Neural progenitor cell (in vitro differentiated cells): ENCODE results near the gene ZP3. TPM values are rescaled to one million over a fixed set of nuclear protein-coding genes. Genes with fewer than 3 reads are reported as not detected.
"Not testable (repeated sequence)": the region's sequence is repeated elsewhere in the genome, so short reads cannot be mapped to it uniquely, and the experiment has no call there.

Experiments
- DNase-seq: peaks from one replicate; pipeline ENCODE4 v3.0.0-alpha.2; 2016; ENCODE audit warnings: low spot score
- H2AFZ ChIP-seq: fragments of 200-600 bp; sonication (generic); replicated peaks from 2 replicates; pipeline ENCODE4 v1.6.1; 2016; ENCODE audit warnings: antibody characterized with exemption
- H3F3A ChIP-seq: fragments of 200-600 bp; sonication (generic); 2 replicates; pipeline ENCODE4 v1.6.1; 2016; ENCODE audit warnings: antibody characterized with exemption, low read depth
- H3K27ac ChIP-seq: fragments of 200-600 bp; sonication (generic); 2 replicates; pipeline ENCODE4 v1.5.1; 2016; ENCODE audit warnings: mild to moderate bottlenecking
- H3K27me3 ChIP-seq: fragments of 200-600 bp; sonication (generic); 2 replicates; pipeline ENCODE4 v1.6.1; 2016; ENCODE audit warnings: mild to moderate bottlenecking, moderate library complexity
- H3K36me3 ChIP-seq: fragments of 200-600 bp; sonication (generic); 2 replicates; pipeline ENCODE4 v1.5.1; 2016
- H3K4me1 ChIP-seq: fragments of 200-600 bp; sonication (generic); 2 replicates; pipeline ENCODE4 v1.6.1; 2016; ENCODE audit warnings: mixed run types
- H3K4me2 ChIP-seq: fragments of 200-600 bp; sonication (generic); 2 replicates; pipeline ENCODE4 v1.6.1; 2016
- H3K4me3 ChIP-seq: fragments of 200-600 bp; sonication (generic); 2 replicates; pipeline ENCODE4 v1.5.1; 2016
- H3K79me2 ChIP-seq: fragments of 200-600 bp; sonication (generic); 2 replicates; pipeline ENCODE4 v1.6.1; 2016; ENCODE audit warnings: low read depth
- H3K9ac ChIP-seq: fragments of 200-600 bp; sonication (generic); 2 replicates; pipeline ENCODE4 v1.6.1; 2016
- H3K9me3 ChIP-seq: fragments of 200-600 bp; sonication (generic); 2 replicates; pipeline ENCODE4 v1.5.1; 2016; ENCODE audit warnings: low read depth
- H4K20me1 ChIP-seq: fragments of 200-600 bp; sonication (generic); 2 replicates; pipeline ENCODE4 v1.6.1; 2016; ENCODE audit warnings: low read depth
- H3K27ac Mint-ChIP-seq: 3 replicates; pipeline ENCODE4 v1.8.0; 2021; ENCODE audit warnings: mixed read lengths
- H3K27me3 Mint-ChIP-seq: 2 replicates; pipeline ENCODE4 v1.8.0; 2022; ENCODE audit warnings: low read depth, mild to moderate bottlenecking, inconsistent platforms, moderate library complexity, mixed read lengths; ENCODE audit not compliant: insufficient read depth
- H3K36me3 Mint-ChIP-seq: 3 replicates; pipeline ENCODE4 v1.8.0; 2021; ENCODE audit warnings: mixed read lengths
- H3K4me1 Mint-ChIP-seq: 3 replicates; pipeline ENCODE4 v1.8.0; 2021; ENCODE audit warnings: mixed read lengths
- H3K4me3 Mint-ChIP-seq: 3 replicates; pipeline ENCODE4 v1.8.0; 2021; ENCODE audit warnings: mild to moderate bottlenecking, moderate library complexity, mixed read lengths
- H3K9me3 Mint-ChIP-seq: 3 replicates; pipeline ENCODE4 v1.8.0; 2020; ENCODE audit warnings: mixed read lengths
- total RNA-seq: library from RNA; depleted of rRNA; stranded (reverse); fragments of >200 nt; gene quantifications from 2 replicates; pipeline ENCODE4 v1.2.3, GENCODE V29; 2015; ENCODE audit warnings: low replicate concordance

The ZP3 gene
- total RNA-seq, 1 donor from 2014 or later = not detected

GRCh38 chr7:76480403-76481253, 55.9 kb downstream of the ZP3 start:
- H3K9me3 Mint-ChIP-seq, H3K4me1 Mint-ChIP-seq, H3K36me3 Mint-ChIP-seq, H3K27ac Mint-ChIP-seq, H4K20me1 ChIP-seq, H3K9ac ChIP-seq, H3K4me3 Mint-ChIP-seq, H3F3A ChIP-seq, H3K4me2 ChIP-seq, H3K9me3 ChIP-seq, H3K27ac ChIP-seq, H3K36me3 ChIP-seq, H3K4me1 ChIP-seq, H3K4me3 ChIP-seq, H2AFZ ChIP-seq, DNase-seq, H3K79me2 ChIP-seq, H3K27me3 Mint-ChIP-seq, H3K27me3 ChIP-seq: not testable (repeated sequence)

GRCh38 chr7:76482660-76483059, 57.9 kb downstream of the ZP3 start:
- not testable (repeated sequence) for H3K4me2 ChIP-seq, H3K9me3 Mint-ChIP-seq, H3K9ac ChIP-seq, H3K4me1 Mint-ChIP-seq, DNase-seq, H3K4me1 ChIP-seq, H2AFZ ChIP-seq, H4K20me1 ChIP-seq, H3K79me2 ChIP-seq, H3K36me3 Mint-ChIP-seq, H3K4me3 ChIP-seq, H3K27ac Mint-ChIP-seq, H3K27me3 ChIP-seq, H3K36me3 ChIP-seq, H3K27ac ChIP-seq, H3K9me3 ChIP-seq, H3K27me3 Mint-ChIP-seq, H3F3A ChIP-seq, H3K4me3 Mint-ChIP-seq

GRCh38 chr7:76483081-76483480, 58.3 kb downstream of the ZP3 start:
- not testable (repeated sequence) for H3K4me3 Mint-ChIP-seq, H3K4me3 ChIP-seq, H3K36me3 ChIP-seq, H3K9me3 ChIP-seq, H4K20me1 ChIP-seq, H3K79me2 ChIP-seq, DNase-seq, H3K36me3 Mint-ChIP-seq, H3K4me1 Mint-ChIP-seq, H3K27me3 ChIP-seq, H3K27me3 Mint-ChIP-seq, H3K27ac Mint-ChIP-seq, H2AFZ ChIP-seq, H3K9ac ChIP-seq, H3K9me3 Mint-ChIP-seq, H3F3A ChIP-seq, H3K27ac ChIP-seq, H3K4me2 ChIP-seq, H3K4me1 ChIP-seq

DNA sequence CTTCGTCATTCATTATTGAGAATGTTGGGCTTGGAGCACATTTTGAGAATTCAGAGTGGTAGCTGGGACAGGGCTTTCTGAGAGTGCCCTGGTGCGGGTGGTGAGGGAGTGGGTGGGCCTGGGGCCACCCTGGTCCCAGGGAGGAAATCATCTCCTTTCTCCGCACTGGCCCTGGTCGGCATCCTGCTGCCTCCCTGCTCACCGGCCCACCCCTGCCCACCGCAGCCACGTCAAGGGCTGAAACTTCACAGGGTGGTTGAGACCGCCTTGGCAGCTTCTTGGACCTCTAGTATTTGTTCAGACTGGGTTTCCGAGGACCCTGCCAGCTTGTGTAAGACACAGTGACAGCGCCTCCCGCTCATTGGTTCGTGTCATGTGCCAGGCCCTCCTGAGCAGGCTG, 59.7 kb downstream of the ZP3 start:
- not testable (repeated sequence) for H3K9me3 Mint-ChIP-seq, H3K27me3 Mint-ChIP-seq, H3F3A ChIP-seq, H3K36me3 Mint-ChIP-seq, H3K79me2 ChIP-seq, H3K27ac ChIP-seq, H3K4me3 ChIP-seq, H3K4me1 ChIP-seq, H4K20me1 ChIP-seq, H3K9ac ChIP-seq, H3K27me3 ChIP-seq, H3K9me3 ChIP-seq, H2AFZ ChIP-seq, H3K36me3 ChIP-seq, H3K4me2 ChIP-seq, H3K27ac Mint-ChIP-seq, H3K4me3 Mint-ChIP-seq, DNase-seq, H3K4me1 Mint-ChIP-seq

DNA sequence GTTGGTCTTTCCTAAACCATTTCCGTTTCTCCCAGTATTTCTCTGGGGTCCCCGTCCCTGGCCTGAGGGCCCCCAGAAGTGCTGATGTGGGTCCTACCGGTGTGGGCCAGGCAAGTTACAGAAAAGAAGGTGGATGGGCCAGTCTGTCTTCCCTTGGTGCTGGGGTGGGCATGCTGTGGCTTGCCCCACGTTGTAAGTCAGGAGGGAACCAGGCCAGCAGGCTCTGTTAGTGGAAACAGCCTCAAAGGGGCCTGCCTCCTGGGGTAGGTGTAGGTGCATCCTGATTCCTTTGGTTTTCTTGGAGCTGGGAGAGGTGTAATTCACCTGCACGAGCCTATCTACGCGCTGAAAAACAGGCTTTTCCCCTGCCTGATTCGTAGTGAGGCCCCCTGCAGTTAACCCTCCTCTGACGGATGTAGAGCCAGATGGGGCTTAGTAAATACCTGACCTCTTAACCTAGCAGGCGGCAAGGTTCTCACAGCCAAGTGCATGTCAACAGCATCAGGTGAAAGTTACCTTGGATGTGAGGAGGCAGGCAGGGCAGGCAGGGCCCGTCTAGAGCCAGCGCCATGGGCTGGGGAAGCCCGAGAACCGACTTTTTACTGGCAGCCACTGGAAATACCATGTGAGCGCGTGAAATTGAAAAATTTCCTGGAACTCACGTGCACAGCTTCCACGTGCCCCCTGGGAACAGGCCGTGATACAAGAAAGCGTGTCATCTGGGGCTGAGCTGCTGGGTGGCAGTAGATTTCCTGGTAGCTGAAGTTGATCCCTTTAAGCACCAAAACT, 61.3 kb downstream of the ZP3 start:
- not testable (repeated sequence) for H3K27me3 Mint-ChIP-seq, H3F3A ChIP-seq, H3K79me2 ChIP-seq, H3K9me3 ChIP-seq, H3K27ac ChIP-seq, H3K9me3 Mint-ChIP-seq, H3K4me1 Mint-ChIP-seq, H3K36me3 ChIP-seq, H3K36me3 Mint-ChIP-seq, H3K27me3 ChIP-seq, H2AFZ ChIP-seq, H3K27ac Mint-ChIP-seq, H3K4me2 ChIP-seq, H3K4me3 Mint-ChIP-seq, DNase-seq, H3K9ac ChIP-seq, H3K4me3 ChIP-seq, H4K20me1 ChIP-seq, H3K4me1 ChIP-seq

DNA sequence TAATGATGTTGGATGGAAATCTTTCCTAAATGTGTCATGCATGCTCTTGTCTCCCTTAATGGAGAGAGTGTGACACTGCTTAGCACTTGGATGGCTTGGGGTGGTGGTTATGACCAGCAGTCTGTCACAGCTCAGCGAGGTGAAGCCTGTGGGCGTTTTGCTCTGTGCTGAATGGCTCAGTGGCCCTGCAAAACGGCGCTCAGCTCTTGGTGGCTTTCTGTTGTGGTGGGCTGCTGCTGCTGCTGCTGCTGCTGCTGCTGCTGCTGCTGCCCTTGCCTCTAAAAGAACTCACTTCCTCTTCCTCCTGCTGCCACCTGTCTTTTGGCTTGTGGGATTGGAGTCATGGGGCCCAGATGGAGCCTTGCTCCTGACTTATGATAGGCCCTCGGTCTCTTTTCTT, 61.9 kb downstream of the ZP3 start:
- H3K4me1 Mint-ChIP-seq, H3K27ac ChIP-seq, H3K4me1 ChIP-seq, H3K27me3 Mint-ChIP-seq, H3K9ac ChIP-seq, H2AFZ ChIP-seq, H3K9me3 ChIP-seq, H3K27ac Mint-ChIP-seq, DNase-seq, H3F3A ChIP-seq, H3K4me3 Mint-ChIP-seq, H3K27me3 ChIP-seq, H3K4me2 ChIP-seq, H3K9me3 Mint-ChIP-seq, H3K36me3 Mint-ChIP-seq, H3K36me3 ChIP-seq, H4K20me1 ChIP-seq, H3K4me3 ChIP-seq, H3K79me2 ChIP-seq: not testable (repeated sequence)

DNA sequence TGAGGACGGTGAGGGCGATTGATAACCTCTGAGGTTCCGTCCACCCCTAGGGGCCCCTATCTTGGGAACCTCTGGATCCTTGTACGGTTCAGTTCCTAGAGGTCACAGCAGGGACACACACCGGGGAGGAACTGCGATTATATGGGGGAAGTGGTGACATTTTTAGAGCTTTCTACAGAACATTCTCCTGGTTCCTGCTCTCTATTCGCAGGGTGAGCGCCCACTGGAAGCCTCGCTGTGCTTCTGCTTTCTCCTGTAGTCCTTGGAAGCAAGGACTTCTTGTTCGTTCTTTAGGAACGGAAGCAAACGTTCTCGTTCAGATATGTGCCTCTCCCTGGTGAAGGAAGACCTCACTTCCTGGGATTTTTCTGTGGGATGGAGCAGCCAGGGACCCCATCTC, 63.2 kb downstream of the ZP3 start:
- H3K27me3 Mint-ChIP-seq = not testable (repeated sequence)

More for the DNA sequence above, 63.2 kb downstream of the ZP3 start:
- not testable (repeated sequence) for H3K27ac ChIP-seq, DNase-seq, H3K27ac Mint-ChIP-seq, H3F3A ChIP-seq, H3K9ac ChIP-seq, H3K4me2 ChIP-seq, H3K9me3 ChIP-seq, H3K36me3 Mint-ChIP-seq, H3K27me3 ChIP-seq, H3K79me2 ChIP-seq, H3K4me1 ChIP-seq, H4K20me1 ChIP-seq, H3K9me3 Mint-ChIP-seq, H3K4me3 Mint-ChIP-seq, H3K4me1 Mint-ChIP-seq, H3K36me3 ChIP-seq, H2AFZ ChIP-seq, H3K4me3 ChIP-seq
